ENCODE measurements around the gene MBD5. TPM values are rescaled to one million over a fixed set of nuclear protein-coding genes. Genes with fewer than 3 reads are reported as not detected.
A peak's percentile ranks its signal among the peaks of the same experiment; 100 is the strongest.

The MBD5 gene
- total and polyA plus RNA-seq, 8 donors: 32.5 to 58.0 (median 43.5) TPM

GRCh38 chr2:148545390-148546256 is 524.7 kb downstream of the MBD5 start:
- intact Hi-C loops (cut with DNase I): no loop called here
- Histone ChIP-seq H3K27ac (peak overlapping the region in 1 of 2 donors; percentile 67), H3K4me3 (no peak overlapping the region), H3K27me3 (no peaks in the 10 kb centered on the region), H3K4me1 (peaks cover 0 to 11% of the 10 kb centered on the region in 2 donors), H3K36me3 (no peaks in the 10 kb centered on the region), H3K9me3 (no peaks in the 10 kb centered on the region)
- ATAC-seq (peak; percentile 26), DNase-seq (no peak)
- TF ChIP-seq CTCF (IDR thresholded peaks at IDR 0.05): no peak

GRCh38 chr2:148546270-148546669 is 525.4 kb downstream of the MBD5 start:
- TF ChIP-seq CTCF (IDR thresholded peaks at IDR 0.05): no peak
- ATAC-seq (peak; percentile 22), DNase-seq (no peak)
- H3K27me3 ChIP-seq: no peaks in the 10 kb centered on the region
- no peak overlapping the region for H3K4me3 ChIP-seq
- no peaks in the 10 kb centered on the region for H3K36me3 ChIP-seq
- H3K9me3 ChIP-seq: no peaks in the 10 kb centered on the region
- intact Hi-C loops (cut with DNase I): no loop called here
- H3K27ac ChIP-seq: peak overlapping the region in 1 of 2 donors; percentile 67
- peaks cover 0 to 9% of the 10 kb centered on the region in 2 donors for H3K4me1 ChIP-seq

- DNase-seq: peak in 2 of 4 donors; percentile 47 to 72
- H3K9me3 ChIP-seq: no peaks in the 10 kb centered on the region
These were observed 528.0 kb downstream of the MBD5 start for GRCh38 chr2:148548716-148549400.

GRCh38 chr2:148552675-148553331 is 531.9 kb downstream of the MBD5 start:
- DNase-seq (peak in 1 of 4 donors; percentile 54), ATAC-seq (peak; percentile 56)
- H3K9me3 ChIP-seq: no peaks in the 10 kb centered on the region
- H3K27ac ChIP-seq: peak overlapping the region; percentile 9
- H3K4me3 ChIP-seq: peak overlapping the region; percentile 23 to 44
- peaks cover 0 to 6% of the 10 kb centered on the region in 2 donors for H3K4me1 ChIP-seq
- no peak for TF ChIP-seq CTCF (IDR thresholded peaks at IDR 0.05)
- no peaks in the 10 kb centered on the region for H3K36me3 ChIP-seq
- intact Hi-C loops (cut with DNase I): no loop called here
- H3K27me3 ChIP-seq: no peaks in the 10 kb centered on the region

More at GRCh38 chr2:148548716-148549400, 528.0 kb downstream of the MBD5 start:
- H3K27ac ChIP-seq: no peak overlapping the region
- H3K36me3 ChIP-seq: no peaks in the 10 kb centered on the region
- no peaks in the 10 kb centered on the region for H3K27me3 ChIP-seq
- intact Hi-C loops (cut with DNase I): no loop called here
- no peak for ATAC-seq
- H3K4me1 ChIP-seq: peaks cover 0 to 15% of the 10 kb centered on the region in 2 donors
- no peak for TF ChIP-seq CTCF (IDR thresholded peaks at IDR 0.05)
- H3K4me3 ChIP-seq: no peak overlapping the region
